Measurements from ENCODE around the gene OLIG1. TPM values are rescaled to one million over a fixed set of nuclear protein-coding genes. Genes with fewer than 3 reads are reported as not detected.

Gene OLIG1
- total and polyA plus RNA-seq, 2 of the 13 experiments (the other 11 are each of a cell fraction or from before 2014, with no cell fraction given) = not detected

DNA sequence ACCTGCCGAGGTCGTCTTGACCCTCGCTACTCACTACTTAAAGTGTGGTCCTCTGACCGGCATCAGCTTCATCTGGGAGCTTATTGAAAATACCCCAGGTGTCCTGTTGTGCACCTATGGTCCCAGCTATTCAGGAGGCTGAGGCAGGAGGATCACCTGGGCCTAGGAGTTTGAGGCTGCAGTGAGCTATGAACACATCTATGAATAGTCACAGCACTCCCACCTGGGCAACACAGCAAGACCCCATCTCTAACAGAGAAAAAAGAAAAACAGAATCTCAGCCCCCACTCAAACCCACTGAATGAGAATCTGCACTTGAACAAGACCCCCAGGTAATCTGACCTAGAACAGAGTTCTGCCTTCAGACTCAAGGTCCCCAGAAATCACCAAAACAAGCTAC is 8.7 kb upstream of the OLIG1 start (continued):
- TF ChIP-seq ZNF687 (CRISPR knock-in tag; IDR thresholded peaks at IDR 0.05) = no peak
- TF ChIP-seq RXRA (CRISPR knock-in tag; IDR thresholded peaks at IDR 0.05) = no peak
- TF ChIP-seq, protein P1, sequence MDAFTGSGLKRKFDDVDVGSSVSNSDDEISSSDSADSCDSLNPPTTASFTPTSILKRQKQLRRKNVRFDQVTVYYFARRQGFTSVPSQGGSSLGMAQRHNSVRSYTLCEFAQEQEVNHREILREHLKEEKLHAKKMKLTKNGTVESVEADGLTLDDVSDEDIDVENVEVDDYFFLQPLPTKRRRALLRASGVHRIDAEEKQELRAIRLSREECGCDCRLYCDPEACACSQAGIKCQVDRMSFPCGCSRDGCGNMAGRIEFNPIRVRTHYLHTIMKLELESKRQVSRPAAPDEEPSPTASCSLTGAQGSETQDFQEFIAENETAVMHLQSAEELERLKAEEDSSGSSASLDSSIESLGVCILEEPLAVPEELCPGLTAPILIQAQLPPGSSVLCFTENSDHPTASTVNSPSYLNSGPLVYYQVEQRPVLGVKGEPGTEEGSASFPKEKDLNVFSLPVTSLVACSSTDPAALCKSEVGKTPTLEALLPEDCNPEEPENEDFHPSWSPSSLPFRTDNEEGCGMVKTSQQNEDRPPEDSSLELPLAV (CRISPR knock-in tag; conservative IDR thresholded peaks at IDR 0.05; ENCODE audit: low read depth) = no peak
- no peak for TF ChIP-seq NR2F1 (CRISPR knock-in tag; IDR thresholded peaks at IDR 0.05)
- TF ChIP-seq, protein P2, sequence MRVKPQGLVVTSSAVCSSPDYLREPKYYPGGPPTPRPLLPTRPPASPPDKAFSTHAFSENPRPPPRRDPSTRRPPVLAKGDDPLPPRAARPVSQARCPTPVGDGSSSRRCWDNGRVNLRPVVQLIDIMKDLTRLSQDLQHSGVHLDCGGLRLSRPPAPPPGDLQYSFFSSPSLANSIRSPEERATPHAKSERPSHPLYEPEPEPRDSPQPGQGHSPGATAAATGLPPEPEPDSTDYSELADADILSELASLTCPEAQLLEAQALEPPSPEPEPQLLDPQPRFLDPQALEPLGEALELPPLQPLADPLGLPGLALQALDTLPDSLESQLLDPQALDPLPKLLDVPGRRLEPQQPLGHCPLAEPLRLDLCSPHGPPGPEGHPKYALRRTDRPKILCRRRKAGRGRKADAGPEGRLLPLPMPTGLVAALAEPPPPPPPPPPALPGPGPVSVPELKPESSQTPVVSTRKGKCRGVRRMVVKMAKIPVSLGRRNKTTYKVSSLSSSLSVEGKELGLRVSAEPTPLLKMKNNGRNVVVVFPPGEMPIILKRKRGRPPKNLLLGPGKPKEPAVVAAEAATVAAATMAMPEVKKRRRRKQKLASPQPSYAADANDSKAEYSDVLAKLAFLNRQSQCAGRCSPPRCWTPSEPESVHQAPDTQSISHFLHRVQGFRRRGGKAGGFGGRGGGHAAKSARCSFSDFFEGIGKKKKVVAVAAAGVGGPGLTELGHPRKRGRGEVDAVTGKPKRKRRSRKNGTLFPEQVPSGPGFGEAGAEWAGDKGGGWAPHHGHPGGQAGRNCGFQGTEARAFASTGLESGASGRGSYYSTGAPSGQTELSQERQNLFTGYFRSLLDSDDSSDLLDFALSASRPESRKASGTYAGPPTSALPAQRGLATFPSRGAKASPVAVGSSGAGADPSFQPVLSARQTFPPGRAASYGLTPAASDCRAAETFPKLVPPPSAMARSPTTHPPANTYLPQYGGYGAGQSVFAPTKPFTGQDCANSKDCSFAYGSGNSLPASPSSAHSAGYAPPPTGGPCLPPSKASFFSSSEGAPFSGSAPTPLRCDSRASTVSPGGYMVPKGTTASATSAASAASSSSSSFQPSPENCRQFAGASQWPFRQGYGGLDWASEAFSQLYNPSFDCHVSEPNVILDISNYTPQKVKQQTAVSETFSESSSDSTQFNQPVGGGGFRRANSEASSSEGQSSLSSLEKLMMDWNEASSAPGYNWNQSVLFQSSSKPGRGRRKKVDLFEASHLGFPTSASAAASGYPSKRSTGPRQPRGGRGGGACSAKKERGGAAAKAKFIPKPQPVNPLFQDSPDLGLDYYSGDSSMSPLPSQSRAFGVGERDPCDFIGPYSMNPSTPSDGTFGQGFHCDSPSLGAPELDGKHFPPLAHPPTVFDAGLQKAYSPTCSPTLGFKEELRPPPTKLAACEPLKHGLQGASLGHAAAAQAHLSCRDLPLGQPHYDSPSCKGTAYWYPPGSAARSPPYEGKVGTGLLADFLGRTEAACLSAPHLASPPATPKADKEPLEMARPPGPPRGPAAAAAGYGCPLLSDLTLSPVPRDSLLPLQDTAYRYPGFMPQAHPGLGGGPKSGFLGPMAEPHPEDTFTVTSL (CRISPR knock-in tag; IDR thresholded peaks at IDR 0.05; ENCODE audit: borderline replicate concordance) = no peak
- TF ChIP-seq ZFAT (CRISPR knock-in tag; conservative IDR thresholded peaks at IDR 0.05) = no peak

Measured in HepG2 (cell line).